Dermis microvascular lymphatic vessel endothelial cell (primary cell): Measurements from ENCODE around the gene DGKD. TPM values are rescaled to one million over a fixed set of nuclear protein-coding genes. Genes with fewer than 3 reads are reported as not detected.

Experiments used
- DNase-seq, 2 donors: peaks; one replicate each; pipeline versions ENCODE4 v3.0.0 to v3.0.0-alpha.2; 2010; ENCODE audit warnings: low read depth in 2 of 2
- total RNA-seq: library from RNA; depleted of rRNA; stranded (reverse); fragments of >200 nt; gene quantifications from 2 replicates; pipeline ENCODE4 v1.2.1, GENCODE V29; 2014

DGKD gene
- total RNA-seq, 1 donor from 2014 or later, result 10.7 TPM

GRCh38 chr2:233443511-233444183 is 89.4 kb downstream of the DGKD start:
- peak; percentile 84 to 90 for DNase-seq

- no peak for DNase-seq
Measured at GRCh38 chr2:233444501-233444900, 90.2 kb downstream of the DGKD start.

- DNase-seq, result no peak
Measured at GRCh38 chr2:233445152-233445830, 91.0 kb downstream of the DGKD start.

GRCh38 chr2:233446121-233446520 is 91.8 kb downstream of the DGKD start:
- no peak for DNase-seq

GRCh38 chr2:233446606-233447305 is 92.5 kb downstream of the DGKD start:
- DNase-seq, result no peak

- DNase-seq, result no peak
Measured at GRCh38 chr2:233447506-233448219, 93.4 kb downstream of the DGKD start.

GRCh38 chr2:233448220-233448559 is 93.9 kb downstream of the DGKD start:
- DNase-seq, result no peak

- no peak for DNase-seq
Measured at GRCh38 chr2:233448575-233448974, 94.3 kb downstream of the DGKD start.

- DNase-seq, result peak in 1 of 2 donors; percentile 61
Measured at GRCh38 chr2:233449081-233449901, 95.0 kb downstream of the DGKD start.

GRCh38 chr2:233449921-233450863 is 95.9 kb downstream of the DGKD start:
- DNase-seq, result no peak

GRCh38 chr2:233450864-233451575 is 96.7 kb downstream of the DGKD start:
- DNase-seq, result no peak

- DNase-seq, result no peak
Measured at GRCh38 chr2:233451950-233452349, 97.7 kb downstream of the DGKD start.

- DNase-seq, result no peak
Measured at GRCh38 chr2:233453111-233453915, 99.0 kb downstream of the DGKD start.

GRCh38 chr2:233453916-233454315 is 99.6 kb downstream of the DGKD start:
- DNase-seq, result no peak

- no peak for DNase-seq
Measured at GRCh38 chr2:233455006-233455405, 100.7 kb downstream of the DGKD start.

GRCh38 chr2:233455491-233455890 is 101.2 kb downstream of the DGKD start:
- DNase-seq, result no peak

- no peak for DNase-seq
Measured at GRCh38 chr2:233456111-233456510, 101.8 kb downstream of the DGKD start.

- no peak for DNase-seq
Measured at GRCh38 chr2:233456934-233457333, 102.6 kb downstream of the DGKD start.

GRCh38 chr2:233457356-233457755 is 103.1 kb downstream of the DGKD start:
- DNase-seq, result no peak
